G401 (cell line): Measurements from ENCODE around the gene NCAPG2. TPM values are rescaled to one million over a fixed set of nuclear protein-coding genes. Genes with fewer than 3 reads are reported as not detected.

Experiments
- DNase-seq: peaks from one replicate; pipeline ENCODE4 v3.0.0-alpha.2; 2015; ENCODE audit warnings: low spot score
- in situ Hi-C: cut with HindIII; loops from 2 replicates; pipeline ENCODE4 v1.10.0; 2016; ENCODE audit warnings: low sequenced_read_pairs, mixed read lengths
- total RNA-seq: library from RNA; depleted of rRNA; stranded (reverse); fragments of >200 nt; shearing (Covaris generic); gene quantifications from 2 replicates; pipeline ENCODE4 v1.2.3, GENCODE V29; 2014; rRNA removed

The NCAPG2 gene, protein sequence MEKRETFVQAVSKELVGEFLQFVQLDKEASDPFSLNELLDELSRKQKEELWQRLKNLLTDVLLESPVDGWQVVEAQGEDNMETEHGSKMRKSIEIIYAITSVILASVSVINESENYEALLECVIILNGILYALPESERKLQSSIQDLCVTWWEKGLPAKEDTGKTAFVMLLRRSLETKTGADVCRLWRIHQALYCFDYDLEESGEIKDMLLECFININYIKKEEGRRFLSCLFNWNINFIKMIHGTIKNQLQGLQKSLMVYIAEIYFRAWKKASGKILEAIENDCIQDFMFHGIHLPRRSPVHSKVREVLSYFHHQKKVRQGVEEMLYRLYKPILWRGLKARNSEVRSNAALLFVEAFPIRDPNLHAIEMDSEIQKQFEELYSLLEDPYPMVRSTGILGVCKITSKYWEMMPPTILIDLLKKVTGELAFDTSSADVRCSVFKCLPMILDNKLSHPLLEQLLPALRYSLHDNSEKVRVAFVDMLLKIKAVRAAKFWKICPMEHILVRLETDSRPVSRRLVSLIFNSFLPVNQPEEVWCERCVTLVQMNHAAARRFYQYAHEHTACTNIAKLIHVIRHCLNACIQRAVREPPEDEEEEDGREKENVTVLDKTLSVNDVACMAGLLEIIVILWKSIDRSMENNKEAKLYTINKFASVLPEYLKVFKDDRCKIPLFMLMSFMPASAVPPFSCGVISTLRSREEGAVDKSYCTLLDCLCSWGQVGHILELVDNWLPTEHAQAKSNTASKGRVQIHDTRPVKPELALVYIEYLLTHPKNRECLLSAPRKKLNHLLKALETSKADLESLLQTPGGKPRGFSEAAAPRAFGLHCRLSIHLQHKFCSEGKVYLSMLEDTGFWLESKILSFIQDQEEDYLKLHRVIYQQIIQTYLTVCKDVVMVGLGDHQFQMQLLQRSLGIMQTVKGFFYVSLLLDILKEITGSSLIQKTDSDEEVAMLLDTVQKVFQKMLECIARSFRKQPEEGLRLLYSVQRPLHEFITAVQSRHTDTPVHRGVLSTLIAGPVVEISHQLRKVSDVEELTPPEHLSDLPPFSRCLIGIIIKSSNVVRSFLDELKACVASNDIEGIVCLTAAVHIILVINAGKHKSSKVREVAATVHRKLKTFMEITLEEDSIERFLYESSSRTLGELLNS
- total RNA-seq = 18.2 and 32.3 TPM in 2 replicates

DNA sequence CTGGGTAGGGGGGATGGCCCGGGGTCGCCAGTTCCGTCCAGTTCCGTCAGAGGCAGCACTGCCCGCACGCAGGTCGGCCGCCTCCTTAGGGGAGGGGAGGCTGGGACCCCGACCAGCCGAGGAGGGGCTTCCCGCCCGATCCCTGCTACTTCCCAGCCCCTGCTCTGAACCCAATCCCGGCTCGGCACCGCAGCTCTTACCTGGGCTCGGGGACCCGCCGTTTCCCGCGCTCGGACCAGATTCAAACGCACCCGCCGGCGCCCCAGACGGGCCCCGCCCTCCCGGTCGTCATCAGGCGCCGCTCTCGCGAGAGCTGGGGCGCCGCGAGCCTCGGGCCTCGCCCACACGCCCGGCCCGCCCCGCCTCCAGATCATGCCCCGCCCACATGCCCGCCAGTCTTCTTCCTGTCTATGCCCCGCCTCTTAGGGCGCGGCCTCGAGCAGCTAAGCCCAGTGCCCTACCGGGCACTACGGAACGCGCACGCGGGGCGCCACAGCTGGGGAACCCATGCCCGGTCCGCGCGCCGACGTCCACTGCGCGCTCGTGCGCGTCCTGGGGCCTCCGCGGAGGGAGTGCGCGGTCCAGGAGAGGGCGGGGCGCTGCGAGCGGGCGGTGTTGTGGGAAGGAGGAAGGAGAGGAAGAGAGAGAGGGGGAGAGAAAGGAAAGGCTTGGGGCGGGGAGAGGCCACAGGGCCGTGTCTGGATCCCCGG lies at the start of gene NCAPG2:
TSS of gene NCAPG2 (minus strand) at position 281 of the 710 bp plus-strand sequence. CDS start 2,905 bp downstream, outside the sequence.
- in situ Hi-C loops = no loop called here

DNA sequence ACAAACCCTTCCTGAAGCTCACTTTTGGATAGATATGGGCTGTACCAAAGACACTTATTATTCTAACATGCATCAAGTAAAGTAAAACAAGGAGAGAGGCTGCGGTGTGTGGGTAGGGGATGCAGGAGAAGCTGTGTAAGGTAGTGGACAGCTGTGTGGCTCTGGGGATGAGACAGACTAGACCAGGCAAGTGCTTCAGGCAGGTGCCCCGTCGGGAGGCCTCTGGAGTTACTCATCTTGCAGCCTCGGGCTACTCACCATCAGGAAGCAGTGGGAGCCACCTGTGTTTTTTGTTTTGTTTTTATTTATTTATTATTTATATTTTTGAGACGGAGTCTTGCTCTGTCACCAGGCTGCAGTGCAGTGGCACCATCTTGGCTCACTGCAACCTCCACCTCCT lies 49.3 kb upstream of the NCAPG2 start:
- in situ Hi-C loops = no loop called here
- DNase-seq = no peak

More for the DNA sequence above, at the start of gene NCAPG2:
- peak; percentile 97 for DNase-seq

DNA sequence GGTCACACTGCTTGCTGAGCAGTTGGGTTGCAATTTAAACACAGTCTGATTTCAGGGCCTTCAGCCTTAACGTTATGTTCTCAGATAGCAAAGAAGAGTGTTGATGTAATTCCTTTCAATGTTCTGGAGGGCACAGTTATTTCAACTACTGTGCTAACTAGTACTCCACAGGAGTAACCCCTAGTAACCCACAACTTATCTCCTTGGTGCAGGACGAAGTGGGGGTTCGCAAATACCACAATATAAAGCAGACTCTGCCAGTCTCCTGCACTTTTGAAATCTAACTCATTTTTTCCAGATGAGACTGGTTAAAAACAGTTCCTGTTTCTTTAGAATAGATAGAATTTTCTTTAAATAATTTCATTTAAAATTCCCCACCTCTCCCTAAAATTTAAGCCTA lies 47.1 kb upstream of the NCAPG2 start:
- DNase-seq = no peak
- in situ Hi-C loops = no loop called here

DNA sequence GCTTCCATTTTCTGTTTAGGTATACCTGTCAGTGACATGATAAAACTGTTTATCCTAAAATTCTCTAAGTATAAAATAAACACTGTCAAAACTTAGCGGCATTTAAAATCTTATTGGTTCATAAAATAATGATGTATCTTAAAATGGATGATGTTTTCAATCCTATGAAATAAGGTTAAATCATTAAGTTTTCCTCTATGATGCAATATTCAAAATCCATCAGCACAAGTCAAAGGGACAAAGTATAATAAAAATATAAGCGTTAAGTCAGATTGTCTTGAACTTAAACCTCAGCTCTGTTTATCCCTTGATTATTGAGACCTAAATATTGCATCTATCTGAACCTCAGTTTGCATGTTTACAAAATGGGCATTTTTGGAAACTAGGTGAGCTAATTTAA lies 46.6 kb upstream of the NCAPG2 start:
- in situ Hi-C loops = no loop called here

DNA sequence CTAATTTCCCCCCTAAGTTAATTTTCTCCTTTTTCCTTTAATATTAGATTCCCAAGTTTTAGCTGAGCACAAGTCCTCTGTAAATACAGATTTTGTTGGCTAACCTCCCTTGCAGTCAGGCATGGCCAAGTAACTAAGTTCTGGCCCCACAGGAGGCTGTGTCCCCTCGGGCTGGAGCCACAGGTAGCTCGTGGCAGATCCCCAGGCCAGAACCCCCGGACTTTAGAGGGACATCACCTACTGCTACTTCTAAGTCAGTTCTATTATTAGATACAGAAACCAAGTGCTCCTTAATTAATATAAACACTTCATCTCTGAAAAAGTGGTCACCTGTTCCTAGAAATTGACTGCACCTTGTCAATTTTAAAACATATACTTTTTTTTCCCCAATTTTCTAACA lies 46.1 kb upstream of the NCAPG2 start:
- no peak for DNase-seq
- in situ Hi-C loops = no loop called here

More for the DNA sequence above, 46.6 kb upstream of the NCAPG2 start:
- no peak for DNase-seq

DNA sequence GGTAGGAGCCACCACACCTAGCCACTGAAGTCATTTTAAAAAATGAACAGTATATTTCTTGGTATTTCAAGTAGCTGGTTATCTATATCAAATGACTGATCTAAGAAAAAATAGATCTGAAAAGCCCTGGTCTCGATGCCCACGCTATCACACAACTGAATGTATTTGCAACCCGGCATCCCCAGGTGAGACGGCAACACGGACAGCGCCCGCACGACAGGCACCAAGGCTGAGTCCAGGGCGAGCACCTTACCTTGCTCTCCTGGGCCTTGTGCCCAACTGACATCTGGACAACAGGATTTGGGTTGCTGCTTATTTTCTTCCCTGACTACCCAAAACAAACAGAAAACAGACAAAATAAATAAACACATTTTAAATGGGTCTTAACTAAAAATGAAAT lies 44.8 kb upstream of the NCAPG2 start:
- in situ Hi-C loops = no loop called here
- DNase-seq = no peak

DNA sequence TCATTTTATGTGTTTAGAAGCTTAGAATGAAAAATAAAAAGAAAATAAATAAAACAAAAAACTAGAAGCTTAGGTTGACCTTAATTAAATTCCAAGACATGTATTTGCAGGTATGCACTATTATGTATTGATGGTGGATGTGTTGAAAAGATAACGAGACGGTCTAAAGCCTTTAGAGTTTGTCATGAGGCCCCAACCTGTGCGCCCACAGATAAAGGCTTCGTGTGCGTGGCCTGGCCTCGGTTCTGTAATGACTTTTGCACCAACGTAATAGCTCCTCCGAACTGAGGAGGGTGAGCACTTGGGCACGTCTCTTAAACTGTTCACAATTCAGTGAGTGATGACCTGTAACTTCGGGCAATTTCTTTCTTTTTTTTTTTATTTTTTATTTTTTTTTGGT lies 43.7 kb upstream of the NCAPG2 start:
- DNase-seq = no peak
- in situ Hi-C loops = no loop called here

DNA sequence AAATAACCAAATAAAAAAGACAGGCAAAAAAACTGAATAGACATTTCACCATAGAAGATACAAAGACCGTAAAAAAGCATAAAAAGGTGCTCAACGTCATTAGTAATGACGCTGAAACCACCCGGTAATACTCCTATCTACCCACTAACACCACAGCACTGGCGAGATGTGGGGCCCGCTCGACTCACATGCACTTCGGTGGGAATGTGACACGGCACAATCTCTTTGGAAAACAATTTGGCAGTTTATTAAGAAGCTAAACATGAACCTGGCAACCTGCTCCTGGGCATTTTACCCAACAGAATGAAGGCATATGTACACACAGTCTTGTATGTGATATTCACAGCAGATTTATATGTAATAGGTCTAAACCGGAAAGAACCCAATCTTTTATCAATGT lies 42.8 kb upstream of the NCAPG2 start:
- in situ Hi-C loops = no loop called here

DNA sequence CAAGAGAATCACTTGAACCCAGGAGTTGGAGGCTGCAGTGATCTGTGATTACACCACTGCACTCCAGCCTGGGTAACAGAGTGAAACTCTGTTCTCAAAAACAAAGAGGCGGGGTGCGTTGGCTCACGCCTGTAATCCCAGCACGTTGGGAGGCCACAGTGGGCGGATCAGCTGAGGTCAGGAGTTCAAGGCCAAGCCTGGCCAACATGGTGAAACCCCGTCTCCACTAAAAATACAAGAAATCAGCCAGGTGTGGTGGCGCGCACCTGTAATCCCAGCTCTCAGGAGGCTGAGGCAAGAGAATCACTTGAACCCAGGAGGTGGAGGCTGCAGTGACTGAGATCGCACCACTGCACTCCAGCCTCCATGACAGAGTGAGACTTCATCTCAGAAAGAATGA lies 42.4 kb upstream of the NCAPG2 start:
- in situ Hi-C loops = no loop called here
- DNase-seq = no peak

More for the DNA sequence above, 42.8 kb upstream of the NCAPG2 start:
- DNase-seq = no peak

DNA sequence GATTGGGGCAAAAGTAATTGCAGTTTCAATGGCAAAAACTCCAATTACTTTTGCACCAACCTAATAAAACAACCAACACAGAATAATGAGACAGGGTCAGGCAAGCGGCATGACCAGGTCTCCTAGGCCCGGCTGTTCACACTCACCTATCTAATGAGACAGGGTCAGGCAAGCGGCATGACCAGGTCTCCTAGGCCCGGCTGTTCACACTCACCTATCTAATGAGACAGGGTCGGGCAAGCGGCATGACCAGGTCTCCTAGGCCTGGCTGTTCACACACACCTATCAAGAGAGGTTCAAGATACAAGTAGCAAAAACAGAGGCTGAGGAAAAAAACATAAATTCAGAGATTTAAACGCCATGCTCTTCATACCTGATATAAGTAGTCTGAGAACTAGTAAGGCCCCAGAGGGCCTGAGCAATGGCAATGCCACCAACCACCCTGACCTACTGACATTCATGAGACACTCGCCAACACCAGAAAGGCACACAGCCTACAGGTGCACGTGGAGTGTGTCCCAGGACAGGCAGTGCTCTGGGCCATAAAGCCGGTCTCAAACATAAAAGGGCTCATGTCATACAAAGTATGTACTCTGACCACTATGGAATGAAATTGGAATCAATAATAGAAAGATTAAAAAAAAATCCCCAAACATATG lies 40.6 kb upstream of the NCAPG2 start:
- in situ Hi-C loops = no loop called here
- DNase-seq = no peak

DNA sequence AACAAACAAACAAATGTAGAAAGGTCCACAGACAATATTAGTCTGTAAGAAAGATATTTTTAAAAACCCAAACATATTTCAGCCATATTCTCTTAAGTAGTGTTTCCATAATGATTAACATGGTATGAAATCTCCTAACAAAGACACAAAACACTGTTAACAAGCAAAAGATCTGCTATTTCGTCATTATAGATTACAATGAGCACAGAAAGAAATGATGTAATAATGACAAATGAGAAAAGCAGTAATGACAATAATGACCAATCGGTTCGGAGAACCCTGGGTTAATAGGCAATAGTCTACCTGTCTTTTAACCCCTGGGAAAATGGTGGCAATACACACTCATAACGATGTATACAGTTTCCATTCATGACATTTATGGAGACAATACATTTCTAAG lies 39.5 kb upstream of the NCAPG2 start:
- in situ Hi-C loops = no loop called here
- DNase-seq = no peak

DNA sequence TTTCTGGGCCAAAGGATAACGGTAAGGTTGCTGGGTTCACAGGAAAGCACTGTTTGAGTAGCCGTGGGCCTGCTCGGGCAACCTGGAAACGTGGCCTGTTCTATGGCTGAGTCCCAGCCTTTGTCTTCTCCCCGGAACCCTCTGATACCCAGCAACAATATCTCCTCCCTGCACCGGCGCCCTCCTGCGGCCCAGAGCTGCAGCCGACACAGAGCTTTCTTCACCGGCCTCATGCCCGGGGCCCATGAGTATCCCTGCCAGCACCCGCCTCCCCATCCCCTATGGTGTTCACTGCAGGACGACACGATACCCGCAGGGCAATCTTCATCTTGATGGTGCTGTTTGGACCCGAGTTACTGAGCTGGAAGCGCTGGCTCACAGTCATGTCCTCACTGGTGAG lies 38.6 kb upstream of the NCAPG2 start:
- DNase-seq = no peak
- in situ Hi-C loops = no loop called here

DNA sequence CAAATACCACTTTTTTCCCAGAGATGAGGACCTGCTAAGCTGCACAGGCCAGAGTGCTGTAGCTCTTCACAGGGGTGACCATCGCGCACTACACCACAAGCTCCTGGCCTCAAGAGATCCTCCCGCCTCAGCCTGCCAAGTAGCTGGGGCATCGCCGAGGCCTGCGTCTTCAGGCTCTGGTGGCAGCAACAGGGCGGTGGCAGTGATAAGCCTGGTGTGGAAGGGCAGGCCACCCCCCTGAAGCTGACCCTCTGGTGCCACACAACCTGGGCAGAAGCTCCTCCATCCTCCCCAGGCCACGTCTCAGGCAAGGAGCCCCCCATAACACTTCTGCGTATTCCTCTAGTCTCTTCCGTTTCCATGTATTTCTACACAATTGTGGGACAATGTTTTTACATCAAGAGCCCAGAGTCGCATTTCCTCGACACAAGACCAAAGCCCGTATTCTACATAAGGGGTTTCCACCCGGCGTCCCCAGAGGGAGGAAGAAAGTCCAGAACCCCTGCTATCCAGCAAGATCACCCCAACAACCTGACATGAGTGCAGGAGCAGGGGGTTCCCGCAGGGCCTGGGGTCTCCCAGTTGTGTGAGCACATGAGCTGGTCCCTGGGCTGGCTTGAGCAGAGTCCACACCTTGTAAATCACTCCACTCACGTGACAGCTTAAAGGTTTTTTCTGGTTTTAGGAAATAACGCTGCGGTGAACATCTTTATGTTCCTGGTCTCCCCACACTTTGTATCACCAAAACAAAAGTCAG lies 37.6 kb upstream of the NCAPG2 start:
- in situ Hi-C loops = no loop called here

DNA sequence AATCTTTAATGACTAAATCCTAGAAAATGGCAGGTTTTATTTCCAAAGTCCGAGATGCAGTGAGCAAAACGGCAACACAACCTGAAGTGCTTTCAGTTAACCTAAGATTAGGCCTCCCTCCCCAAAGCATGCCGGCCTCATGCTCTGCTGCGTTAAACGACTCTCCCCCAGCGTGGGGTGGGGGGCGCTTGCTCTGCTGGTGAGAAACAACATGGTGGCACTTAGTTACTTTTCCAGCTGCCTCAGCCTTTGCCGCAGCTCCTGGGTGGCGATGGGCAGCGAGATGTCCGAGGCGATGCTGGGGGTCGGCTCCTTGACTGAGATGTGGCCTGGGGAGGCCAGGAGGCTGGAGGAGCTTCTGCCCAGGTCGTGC lies 36.7 kb upstream of the NCAPG2 start:
- in situ Hi-C loops = no loop called here
- DNase-seq = no peak

More for the DNA sequence above, 37.6 kb upstream of the NCAPG2 start:
- DNase-seq = no peak

DNA sequence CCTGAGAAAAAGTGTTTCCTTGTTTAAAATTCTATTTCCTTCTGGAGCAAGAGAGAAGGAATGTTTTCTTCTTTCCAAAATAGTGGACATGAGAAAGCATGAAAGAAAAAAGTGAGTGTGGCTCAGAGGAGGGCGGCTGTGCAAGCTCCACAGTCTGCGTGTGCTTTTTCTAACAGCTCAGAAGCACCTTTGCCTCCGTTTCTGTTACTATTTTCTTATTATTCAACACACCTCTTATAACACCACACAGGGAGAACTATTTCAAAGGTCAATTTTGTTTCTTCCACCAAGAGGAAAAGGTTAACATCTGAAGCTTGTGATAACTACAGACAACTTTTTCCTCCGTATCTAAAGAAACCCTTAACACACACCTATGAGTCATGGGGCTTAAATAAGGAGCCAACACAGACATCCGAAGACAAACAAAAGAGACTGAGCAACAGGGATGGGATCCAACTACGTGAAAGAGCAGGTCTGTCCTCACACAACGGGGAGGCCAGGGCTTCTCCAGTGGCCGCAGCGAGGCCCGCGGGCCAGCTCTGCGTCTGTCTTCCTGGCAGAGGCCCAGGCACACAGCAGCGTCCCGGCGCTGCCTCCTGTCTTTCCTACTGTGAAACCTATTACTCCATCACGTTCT lies 36.2 kb upstream of the NCAPG2 start:
- peak; percentile 59 for DNase-seq

DNA sequence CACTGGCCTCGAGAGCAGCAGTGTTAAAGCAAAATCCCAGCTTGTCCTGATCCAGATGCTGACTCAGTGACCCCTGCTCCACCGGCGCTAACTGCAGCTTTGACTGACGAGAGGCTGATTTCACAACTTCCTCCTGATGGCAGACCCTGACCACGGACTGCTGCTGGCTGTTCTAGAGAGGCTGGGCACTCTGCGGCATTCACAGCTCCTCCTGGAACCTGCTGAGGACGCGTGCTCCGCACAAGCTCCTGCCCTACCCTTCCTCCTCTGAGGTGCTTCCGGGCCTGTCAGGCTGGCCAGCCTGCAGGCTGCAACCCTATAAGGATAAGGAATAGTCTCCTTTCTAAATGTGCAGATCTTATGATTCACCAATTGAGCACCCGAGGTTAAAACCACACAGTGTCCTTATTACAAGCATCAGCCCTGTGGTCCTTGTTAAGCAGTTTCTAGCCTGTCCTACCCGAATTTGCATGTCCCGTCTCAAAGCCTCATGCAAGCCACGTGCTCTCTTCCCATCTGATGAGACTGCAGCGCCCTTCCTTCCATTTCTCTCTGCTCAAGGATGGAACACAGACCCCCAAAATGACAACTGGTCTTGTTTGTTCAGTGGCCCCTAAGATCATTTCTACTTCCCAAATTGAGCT lies 35.5 kb upstream of the NCAPG2 start:
- in situ Hi-C loops = no loop called here
- DNase-seq = no peak

More for the DNA sequence above, 36.2 kb upstream of the NCAPG2 start:
- in situ Hi-C loops = no loop called here

DNA sequence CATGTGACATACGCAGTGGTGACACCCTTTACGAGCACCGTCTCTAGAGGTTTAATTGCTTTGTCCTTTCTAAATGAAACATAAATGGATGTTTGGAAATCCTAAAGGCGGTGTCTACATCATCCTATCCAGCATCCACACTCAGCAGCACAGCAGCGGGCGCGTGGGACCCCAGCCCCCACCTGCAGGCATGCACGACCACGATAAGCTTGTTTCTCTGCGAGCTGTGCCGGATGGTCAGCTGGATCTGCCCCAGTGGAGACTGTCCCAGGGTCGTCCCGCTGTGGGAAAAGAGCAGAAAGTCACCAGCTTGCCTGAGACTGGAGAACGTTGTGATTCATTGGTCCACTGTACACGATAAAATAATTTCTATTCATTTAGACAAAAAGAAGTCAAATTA lies 34.2 kb upstream of the NCAPG2 start:
- DNase-seq = no peak
- in situ Hi-C loops = no loop called here
